Upper lobe of left lung (tissue), 4 donors: ENCODE results near the gene BRF1.

ENCODE experiments used
- CTCF ChIP-seq, 6 experiments: fragments of 450-650 bp in 4 of 6; fragments of 200-600 bp in 2 of 6; sonication (generic) in 2 of 6; IDR thresholded peaks; one replicate each; pipeline ENCODE4 v1.5.1; 2016 to 2019; ENCODE audit warnings: antibody characterized with exemption in 6 of 6
- POLR2A ChIP-seq, 4 donors: fragments of 450-650 bp; IDR thresholded peaks; one replicate each; pipeline ENCODE4 v1.5.1; 2016 to 2017; ENCODE audit warnings: antibody characterized with exemption in 4 of 4, mild to moderate bottlenecking in 2 of 4

GRCh38 chr14:105334383-105335230 is 33.8 kb upstream of the BRF1 start:
- TF ChIP-seq CTCF (IDR thresholded peaks at IDR 0.05) (no peak), POLR2A (IDR thresholded peaks at IDR 0.05) (no peak)
